ENCODE results near the gene TMEM151B. TPM values are rescaled to one million over a fixed set of nuclear protein-coding genes. Genes with fewer than 3 reads are reported as not detected.
A peak's percentile ranks its signal among the peaks of the same experiment; 100 is the strongest.

TMEM151B gene
- total RNA-seq, 3 donors from 2014 or later: 0.03 to 0.05 TPM; not detected in 1

- H3K9me3 Mint-ChIP-seq: no peaks in the 10 kb centered on the region
- H3K36me3 Mint-ChIP-seq (ENCODE audit: insufficient read depth): no peaks in the 10 kb centered on the region
- H3K4me3 Mint-ChIP-seq: no peak overlapping the region
- no peak for DNase-seq
- H3K27me3 Mint-ChIP-seq (ENCODE audit: low read depth): peaks cover 64% of the 10 kb centered on the region
- ATAC-seq: no peak
- H3K4me1 Mint-ChIP-seq (ENCODE audit: low read depth): peaks cover 19% of the 10 kb centered on the region
Measured at GRCh38 chr6:44272529-44272928, 2.3 kb downstream of the TMEM151B start.

- Mint-ChIP-seq H3K27me3 (ENCODE audit: low read depth) (peaks cover 70% of the 10 kb centered on the region), H3K9me3 (no peaks in the 10 kb centered on the region), H3K36me3 (ENCODE audit: insufficient read depth) (no peaks in the 10 kb centered on the region), H3K4me3 (no peak overlapping the region), H3K4me1 (ENCODE audit: low read depth) (peaks cover 16% of the 10 kb centered on the region)
- ATAC-seq (no peak), DNase-seq (no peak)
Measured at GRCh38 chr6:44272999-44273566, 2.8 kb downstream of the TMEM151B start.

- H3K27me3 Mint-ChIP-seq (ENCODE audit: low read depth): peaks cover 72% of the 10 kb centered on the region
- no peak overlapping the region for H3K4me3 Mint-ChIP-seq
- no peaks in the 10 kb centered on the region for H3K36me3 Mint-ChIP-seq (ENCODE audit: insufficient read depth)
- ATAC-seq: no peak
- no peak for DNase-seq
- H3K9me3 Mint-ChIP-seq: no peaks in the 10 kb centered on the region
- H3K4me1 Mint-ChIP-seq (ENCODE audit: low read depth): peaks cover 16% of the 10 kb centered on the region
Measured at GRCh38 chr6:44273617-44274016, 3.4 kb downstream of the TMEM151B start.

GRCh38 chr6:44275271-44275748 lies 5.1 kb downstream of the TMEM151B start:
- ATAC-seq (no peak), DNase-seq (no peak)
- Mint-ChIP-seq H3K27me3 (ENCODE audit: low read depth) (peaks cover 70% of the 10 kb centered on the region), H3K4me1 (ENCODE audit: low read depth) (peaks cover 7% of the 10 kb centered on the region), H3K9me3 (no peaks in the 10 kb centered on the region), H3K4me3 (no peak overlapping the region), H3K36me3 (ENCODE audit: insufficient read depth) (no peaks in the 10 kb centered on the region)

GRCh38 chr6:44275749-44276648 lies 5.7 kb downstream of the TMEM151B start:
- no peaks in the 10 kb centered on the region for H3K36me3 Mint-ChIP-seq (ENCODE audit: insufficient read depth)
- ATAC-seq: peak; percentile 81 to 84
- H3K4me1 Mint-ChIP-seq (ENCODE audit: low read depth): peaks cover 6% of the 10 kb centered on the region
- H3K9me3 Mint-ChIP-seq: no peaks in the 10 kb centered on the region
- no peak overlapping the region for H3K4me3 Mint-ChIP-seq
- H3K27me3 Mint-ChIP-seq (ENCODE audit: low read depth): peaks cover 72% of the 10 kb centered on the region
- no peak for DNase-seq

GRCh38 chr6:44276667-44277640 lies 6.7 kb downstream of the TMEM151B start:
- Mint-ChIP-seq H3K27me3 (ENCODE audit: low read depth) (peaks cover 62% of the 10 kb centered on the region), H3K36me3 (ENCODE audit: insufficient read depth) (no peaks in the 10 kb centered on the region), H3K9me3 (no peaks in the 10 kb centered on the region), H3K4me1 (ENCODE audit: low read depth) (peaks cover 5% of the 10 kb centered on the region), H3K4me3 (no peak overlapping the region)
- DNase-seq (no peak), ATAC-seq (no peak)

GRCh38 chr6:44277763-44278162 lies 7.5 kb downstream of the TMEM151B start:
- ATAC-seq (no peak), DNase-seq (no peak)
- Mint-ChIP-seq H3K36me3 (ENCODE audit: insufficient read depth) (no peaks in the 10 kb centered on the region), H3K27me3 (ENCODE audit: low read depth) (peaks cover 56% of the 10 kb centered on the region), H3K9me3 (no peaks in the 10 kb centered on the region), H3K4me3 (no peak overlapping the region), H3K4me1 (ENCODE audit: low read depth) (peaks cover 5% of the 10 kb centered on the region)

GRCh38 chr6:44278315-44278714 lies 8.1 kb downstream of the TMEM151B start:
- ATAC-seq: no peak
- H3K27me3 Mint-ChIP-seq (ENCODE audit: low read depth): peaks cover 54% of the 10 kb centered on the region
- no peaks in the 10 kb centered on the region for H3K9me3 Mint-ChIP-seq
- no peak overlapping the region for H3K4me3 Mint-ChIP-seq
- no peak for DNase-seq
- H3K4me1 Mint-ChIP-seq (ENCODE audit: low read depth): peaks cover 5% of the 10 kb centered on the region
- H3K36me3 Mint-ChIP-seq (ENCODE audit: insufficient read depth): no peaks in the 10 kb centered on the region

- no peak overlapping the region for H3K4me3 Mint-ChIP-seq
- peaks cover 56% of the 10 kb centered on the region for H3K27me3 Mint-ChIP-seq (ENCODE audit: low read depth)
- H3K36me3 Mint-ChIP-seq (ENCODE audit: insufficient read depth): no peaks in the 10 kb centered on the region
Measured at GRCh38 chr6:44278774-44279697, 8.8 kb downstream of the TMEM151B start.

GRCh38 chr6:44284121-44284520 lies 13.9 kb downstream of the TMEM151B start:
- H3K27me3 Mint-ChIP-seq (ENCODE audit: low read depth): peaks cover 56% of the 10 kb centered on the region
- DNase-seq: no peak
- no peak overlapping the region for H3K4me3 Mint-ChIP-seq
- H3K36me3 Mint-ChIP-seq (ENCODE audit: insufficient read depth): no peaks in the 10 kb centered on the region
- H3K4me1 Mint-ChIP-seq (ENCODE audit: low read depth): no peaks in the 10 kb centered on the region
- no peak for ATAC-seq
- H3K9me3 Mint-ChIP-seq: no peaks in the 10 kb centered on the region

More at GRCh38 chr6:44278774-44279697, 8.8 kb downstream of the TMEM151B start:
- H3K4me1 Mint-ChIP-seq (ENCODE audit: low read depth): peaks cover 5% of the 10 kb centered on the region
- DNase-seq (no peak), ATAC-seq (no peak)
- no peaks in the 10 kb centered on the region for H3K9me3 Mint-ChIP-seq

- Mint-ChIP-seq H3K4me1 (ENCODE audit: low read depth) (no peaks in the 10 kb centered on the region), H3K27me3 (ENCODE audit: low read depth) (peaks cover 57% of the 10 kb centered on the region), H3K36me3 (ENCODE audit: insufficient read depth) (no peaks in the 10 kb centered on the region), H3K9me3 (no peaks in the 10 kb centered on the region), H3K4me3 (no peak overlapping the region)
- ATAC-seq: no peak
- DNase-seq: no peak
Measured at GRCh38 chr6:44284867-44285266, 14.6 kb downstream of the TMEM151B start.

GRCh38 chr6:44285552-44286284 lies 15.5 kb downstream of the TMEM151B start:
- H3K4me1 Mint-ChIP-seq (ENCODE audit: low read depth): no peaks in the 10 kb centered on the region
- H3K9me3 Mint-ChIP-seq: no peaks in the 10 kb centered on the region
- DNase-seq (no peak), ATAC-seq (no peak)
- H3K4me3 Mint-ChIP-seq: no peak overlapping the region
- peaks cover 57% of the 10 kb centered on the region for H3K27me3 Mint-ChIP-seq (ENCODE audit: low read depth)
- H3K36me3 Mint-ChIP-seq (ENCODE audit: insufficient read depth): no peaks in the 10 kb centered on the region

- H3K36me3 Mint-ChIP-seq (ENCODE audit: insufficient read depth): no peaks in the 10 kb centered on the region
- no peaks in the 10 kb centered on the region for H3K4me1 Mint-ChIP-seq (ENCODE audit: low read depth)
- peaks cover 61% of the 10 kb centered on the region for H3K27me3 Mint-ChIP-seq (ENCODE audit: low read depth)
- ATAC-seq (no peak), DNase-seq (no peak)
- H3K9me3 Mint-ChIP-seq: no peaks in the 10 kb centered on the region
- H3K4me3 Mint-ChIP-seq: no peak overlapping the region
Measured at GRCh38 chr6:44286285-44286565, 16.0 kb downstream of the TMEM151B start.

All from activated T-cell treated with anti-CD3 and anti-CD28 coated beads, Interleukin-2, amount 50 U/mL, for 4 hours (primary cell).